NCI-H748 treated with DMSO at 0.1 percent for 48 hours (cell line): Measurements from ENCODE around the gene PTPRN2.

Experiments used
- DNase-seq: peaks from one replicate; lab custom pipeline; 2025; lab: John Stamatoyannopoulos, UW

Gene PTPRN2

GRCh38 chr7:157689269-157690057, 898.2 kb downstream of the PTPRN2 start:
- DNase-seq: no peak

GRCh38 chr7:157688533-157689268, 898.9 kb downstream of the PTPRN2 start:
- no peak for DNase-seq

GRCh38 chr7:157687845-157688532, 899.6 kb downstream of the PTPRN2 start:
- DNase-seq: no peak

- DNase-seq: no peak
These were observed 900.5 kb downstream of the PTPRN2 start for GRCh38 chr7:157687158-157687557.

GRCh38 chr7:157686285-157686894, 901.2 kb downstream of the PTPRN2 start:
- DNase-seq: no peak

- no peak for DNase-seq
These were observed 902.0 kb downstream of the PTPRN2 start for GRCh38 chr7:157685430-157686284.

- no peak for DNase-seq
These were observed 902.7 kb downstream of the PTPRN2 start for GRCh38 chr7:157684909-157685429.

- no peak for DNase-seq
These were observed 903.3 kb downstream of the PTPRN2 start for GRCh38 chr7:157684157-157684908.

GRCh38 chr7:157683747-157684156, 903.9 kb downstream of the PTPRN2 start:
- no peak for DNase-seq

GRCh38 chr7:157682946-157683746, 904.5 kb downstream of the PTPRN2 start:
- no peak for DNase-seq

GRCh38 chr7:157682064-157682945, 905.3 kb downstream of the PTPRN2 start:
- no peak for DNase-seq

GRCh38 chr7:157679607-157680006, 908.0 kb downstream of the PTPRN2 start:
- DNase-seq: no peak

- DNase-seq: no peak
These were observed 909.1 kb downstream of the PTPRN2 start for GRCh38 chr7:157678501-157678900.

- no peak for DNase-seq
These were observed 911.0 kb downstream of the PTPRN2 start for GRCh38 chr7:157676456-157677255.

GRCh38 chr7:157676001-157676400, 911.6 kb downstream of the PTPRN2 start:
- DNase-seq: no peak

GRCh38 chr7:157675427-157675927, 912.1 kb downstream of the PTPRN2 start:
- DNase-seq: no peak

GRCh38 chr7:157674715-157675426, 912.8 kb downstream of the PTPRN2 start:
- no peak for DNase-seq
